ACC112 (cell line): ENCODE results near the gene TSPAN9.

Source experiments
- H2AFZ ChIP-seq: fragments of 200-600 bp; sonication (generic); one replicate; pipeline ENCODE4 v1.6.0; 2017; ENCODE audit warnings: antibody characterized with exemption, low read length; ENCODE audit not compliant: unreplicated experiment
- H3K27ac ChIP-seq: fragments of 200-600 bp; sonication (generic); 2 replicates; pipeline ENCODE4 v1.5.1; 2014; ENCODE audit warnings: low read depth, mild to moderate bottlenecking, antibody characterized with exemption, low read length, moderate library complexity
- H3K27me3 ChIP-seq: fragments of 200-600 bp; sonication (generic); 2 replicates; pipeline ENCODE4 v1.6.1; 2014; ENCODE audit warnings: mild to moderate bottlenecking, antibody characterized with exemption, low read length, moderate library complexity, mixed read lengths; ENCODE audit not compliant: insufficient read depth
- H3K36me3 ChIP-seq: fragments of 200-600 bp; sonication (generic); 2 replicates; pipeline ENCODE4 v1.6.1; 2016; ENCODE audit warnings: mild to moderate bottlenecking, antibody characterized with exemption, low read length, moderate library complexity, mixed read lengths; ENCODE audit not compliant: insufficient read depth
- H3K4me1 ChIP-seq: fragments of 200-600 bp; sonication (generic); one replicate; pipeline ENCODE4 v1.6.1; 2016; ENCODE audit warnings: low read length, mixed read lengths; ENCODE audit not compliant: insufficient read depth, unreplicated experiment, control insufficient read depth
- H3K4me3 ChIP-seq: fragments of 200-600 bp; sonication (generic); 2 replicates; pipeline ENCODE4 v1.5.1; 2014; ENCODE audit warnings: mild to moderate bottlenecking, low read depth, low read length
- H3K79me2 ChIP-seq: fragments of 200-600 bp; sonication (generic); one replicate; pipeline ENCODE4 v1.6.0; 2016; ENCODE audit warnings: low read length; ENCODE audit not compliant: control insufficient read depth, unreplicated experiment, insufficient read depth

The TSPAN9 gene

GRCh38 chr12:3089588-3089987 is 12.4 kb downstream of the TSPAN9 start:
- no peak overlapping the region for H2AFZ ChIP-seq
- H3K27ac ChIP-seq, result no peak overlapping the region
- H3K36me3 ChIP-seq, result no peaks in the 10 kb centered on the region
- no peak overlapping the region for H3K4me3 ChIP-seq
- H3K79me2 ChIP-seq, result no peaks in the 10 kb centered on the region
- H3K4me1 ChIP-seq, result no peaks in the 10 kb centered on the region
- no peaks in the 10 kb centered on the region for H3K27me3 ChIP-seq

GRCh38 chr12:3090240-3091037 is 13.3 kb downstream of the TSPAN9 start:
- no peak overlapping the region for H3K4me3 ChIP-seq
- no peaks in the 10 kb centered on the region for H3K27me3 ChIP-seq
- H3K27ac ChIP-seq, result no peak overlapping the region
- H3K36me3 ChIP-seq, result no peaks in the 10 kb centered on the region
- H3K79me2 ChIP-seq, result no peaks in the 10 kb centered on the region
- no peaks in the 10 kb centered on the region for H3K4me1 ChIP-seq
- no peak overlapping the region for H2AFZ ChIP-seq

GRCh38 chr12:3091038-3091319 is 13.8 kb downstream of the TSPAN9 start:
- H3K27ac ChIP-seq, result no peak overlapping the region
- no peaks in the 10 kb centered on the region for H3K79me2 ChIP-seq
- no peaks in the 10 kb centered on the region for H3K36me3 ChIP-seq
- no peaks in the 10 kb centered on the region for H3K27me3 ChIP-seq
- no peak overlapping the region for H3K4me3 ChIP-seq
- no peak overlapping the region for H2AFZ ChIP-seq
- H3K4me1 ChIP-seq, result no peaks in the 10 kb centered on the region

GRCh38 chr12:3091382-3092241 is 14.4 kb downstream of the TSPAN9 start:
- H3K36me3 ChIP-seq, result no peaks in the 10 kb centered on the region
- no peaks in the 10 kb centered on the region for H3K27me3 ChIP-seq
- H2AFZ ChIP-seq, result no peak overlapping the region
- H3K27ac ChIP-seq, result no peak overlapping the region
- H3K4me3 ChIP-seq, result no peak overlapping the region
- no peaks in the 10 kb centered on the region for H3K4me1 ChIP-seq
- no peaks in the 10 kb centered on the region for H3K79me2 ChIP-seq

- Histone ChIP-seq H3K4me1 (peaks cover 2% of the 10 kb centered on the region), H3K4me3 (no peak overlapping the region), H3K79me2 (no peaks in the 10 kb centered on the region), H3K27ac (no peak overlapping the region), H2AFZ (no peak overlapping the region), H3K27me3 (no peaks in the 10 kb centered on the region), H3K36me3 (no peaks in the 10 kb centered on the region)
Measured at GRCh38 chr12:3092764-3093163, 15.6 kb downstream of the TSPAN9 start.

GRCh38 chr12:3097186-3097804 is 20.1 kb downstream of the TSPAN9 start:
- Histone ChIP-seq H2AFZ (peak overlapping the region; percentile 34), H3K4me3 (peak overlapping the region; percentile 1; the same call in 1 of the 2 replicates)

GRCh38 chr12:3097836-3098235 is 20.7 kb downstream of the TSPAN9 start:
- H3K27ac ChIP-seq, result no peak overlapping the region
- no peaks in the 10 kb centered on the region for H3K27me3 ChIP-seq
- H3K36me3 ChIP-seq, result no peaks in the 10 kb centered on the region
- no peak overlapping the region for H2AFZ ChIP-seq
- H3K4me1 ChIP-seq, result peaks cover 2% of the 10 kb centered on the region
- H3K4me3 ChIP-seq, result peak overlapping the region; percentile 1; the same call in 1 of the 2 replicates
- H3K79me2 ChIP-seq, result no peaks in the 10 kb centered on the region

More at GRCh38 chr12:3097186-3097804, 20.1 kb downstream of the TSPAN9 start:
- H3K27ac ChIP-seq, result no peak overlapping the region
- H3K27me3 ChIP-seq, result no peaks in the 10 kb centered on the region
- H3K4me1 ChIP-seq, result peaks cover 2% of the 10 kb centered on the region
- H3K36me3 ChIP-seq, result no peaks in the 10 kb centered on the region
- no peaks in the 10 kb centered on the region for H3K79me2 ChIP-seq

- Histone ChIP-seq H3K79me2 (no peaks in the 10 kb centered on the region), H3K27me3 (no peaks in the 10 kb centered on the region), H2AFZ (no peak overlapping the region), H3K4me3 (no peak overlapping the region), H3K36me3 (no peaks in the 10 kb centered on the region), H3K27ac (no peak overlapping the region), H3K4me1 (peaks cover 2% of the 10 kb centered on the region)
Measured at GRCh38 chr12:3098436-3098835, 21.3 kb downstream of the TSPAN9 start.

GRCh38 chr12:3099146-3099545 is 22.0 kb downstream of the TSPAN9 start:
- Histone ChIP-seq H3K4me3 (no peak overlapping the region), H2AFZ (no peak overlapping the region), H3K27ac (no peak overlapping the region), H3K36me3 (no peaks in the 10 kb centered on the region), H3K27me3 (no peaks in the 10 kb centered on the region), H3K79me2 (no peaks in the 10 kb centered on the region), H3K4me1 (peaks cover 2% of the 10 kb centered on the region)

- Histone ChIP-seq H3K79me2 (no peaks in the 10 kb centered on the region), H3K4me3 (no peak overlapping the region), H3K27ac (no peak overlapping the region), H3K36me3 (no peaks in the 10 kb centered on the region), H3K27me3 (no peaks in the 10 kb centered on the region), H3K4me1 (peaks cover 2% of the 10 kb centered on the region), H2AFZ (no peak overlapping the region)
Measured at GRCh38 chr12:3101309-3102024, 24.3 kb downstream of the TSPAN9 start.
